SU-DHL-6 (cell line): ENCODE measurements around the gene JAK1.

ENCODE experiments used
- CTCF ChIP-seq: fragments of 200-600 bp; sonication (generic); IDR thresholded peaks from one replicate; pipeline ENCODE4 v1.5.1; 2017; ENCODE audit warnings: antibody characterized with exemption, mild to moderate bottlenecking, low read length, moderate library complexity; ENCODE audit not compliant: insufficient read depth, poor library complexity, severe bottlenecking
- EZH2phosphoT487 ChIP-seq: fragments of 200-600 bp; sonication (generic), shearing (Covaris generic); conservative IDR thresholded peaks from 2 replicates; pipeline ENCODE4 v1.6.1; 2018; ENCODE audit warnings: mild to moderate bottlenecking, antibody characterized with exemption, low read length, moderate library complexity, mixed read lengths

GRCh38 chr1:64844609-64845008 lies 121.7 kb downstream of the JAK1 start:
- TF ChIP-seq CTCF, result no peak
- no peak for TF ChIP-seq EZH2phosphoT487
